K562 (cell line): ENCODE data around the gene VAMP8.

ENCODE experiments used
- CTCF ChIP-seq, 3 experiments: IDR thresholded peaks in 2 of 3; conservative IDR thresholded peaks in 1 of 3; 2 replicates each; pipeline ENCODE4 v1.5.1; 2011 to 2012; ENCODE audit warnings: low read length in 3 of 3, mild to moderate bottlenecking in 3 of 3, control low read depth in 2 of 3, improper control_type of control experiment in 1 of 3, inconsistent platforms in 1 of 3, low read depth in 1 of 3, mixed read lengths in 1 of 3, moderate library complexity in 1 of 3; ENCODE audit not compliant: insufficient read depth in 2 of 3
- SIN3B ChIP-seq: fragments of 450-650 bp; IDR thresholded peaks from 2 replicates; pipeline ENCODE4 v1.6.1; 2017; ENCODE audit warnings: low read depth, mild to moderate bottlenecking, moderate library complexity

DNA sequence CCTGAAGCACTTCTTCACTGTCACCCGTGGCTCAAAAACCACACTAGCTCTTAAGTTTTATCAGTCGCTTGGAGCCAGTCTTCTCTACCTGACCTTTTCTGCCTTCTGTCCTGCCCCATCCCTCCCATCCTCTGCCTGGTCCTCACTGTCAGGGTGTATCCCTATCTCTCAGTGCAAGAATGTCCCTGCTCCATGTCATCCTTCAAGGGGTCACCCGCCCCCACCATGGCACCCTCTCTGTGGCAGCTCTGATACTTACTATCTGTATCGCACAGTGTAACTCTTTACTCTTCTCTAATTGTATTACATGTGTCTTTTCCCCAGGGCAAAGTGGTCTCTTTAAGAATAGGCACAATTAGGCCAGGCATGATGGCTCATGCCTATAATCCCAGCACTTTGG lies 11.3 kb downstream of the VAMP8 start:
- TF ChIP-seq CTCF (IDR thresholded peaks at IDR 0.05 in 2 of 3, conservative IDR thresholded peaks at IDR 0.05 in 1 of 3; ENCODE audit: insufficient read depth in 2 of 3, low read depth in 1 of 3, low read length in 3 of 3) (no peak), SIN3B (no peak)
